Left colon (tissue), 2 donors: ENCODE measurements around the gene PTCH2. TPM values are rescaled to one million over a fixed set of nuclear protein-coding genes. Genes with fewer than 3 reads are reported as not detected.

Experiments used
- ATAC-seq: fragments of 200-7000 bp; cut with Tn5 transposase; one replicate; pipeline ENCODE4 v1.9.1; 2020; ENCODE audit warnings: mild to moderate bottlenecking, moderate library complexity
- DNase-seq, 2 donors: peaks; one replicate each; pipeline ENCODE4 v3.0.0-alpha.2; 2020
- intact Hi-C, 2 donors: fragments of 100-400 bp; cut with DNase I in 1 of 2; cut with micrococcal nuclease in 1 of 2; formaldehyde crosslinking; loops; one replicate each; pipeline versions ENCODE4 v1.11.2 to v1.14.0; 2022; cut with DNase I, micrococcal nuclease
- long read RNA-seq: library from polyadenylated mRNA; unstranded; transcript quantifications from one replicate; pipeline ENCODE4 v2.0.0, GENCODE V29; 2021
- total RNA-seq, 2 donors: library from RNA; stranded (reverse); fragmentation: NEBNext Ultra II Directional; extraction: Animal tissue kit (Norgen Biotek cat#: 25700); gene quantifications; one replicate each; pipeline ENCODE4 v1.2.1, GENCODE V29; 2021
- donor health status: DM: no; HTN: no; CAD: no.
- donor health status: DM: yes; HTN: yes; CAD: no.

The PTCH2 gene
- total RNA-seq: under 1 TPM; 0.34 to 0.47 TPM
- long read RNA-seq: 0 reads

DNA sequence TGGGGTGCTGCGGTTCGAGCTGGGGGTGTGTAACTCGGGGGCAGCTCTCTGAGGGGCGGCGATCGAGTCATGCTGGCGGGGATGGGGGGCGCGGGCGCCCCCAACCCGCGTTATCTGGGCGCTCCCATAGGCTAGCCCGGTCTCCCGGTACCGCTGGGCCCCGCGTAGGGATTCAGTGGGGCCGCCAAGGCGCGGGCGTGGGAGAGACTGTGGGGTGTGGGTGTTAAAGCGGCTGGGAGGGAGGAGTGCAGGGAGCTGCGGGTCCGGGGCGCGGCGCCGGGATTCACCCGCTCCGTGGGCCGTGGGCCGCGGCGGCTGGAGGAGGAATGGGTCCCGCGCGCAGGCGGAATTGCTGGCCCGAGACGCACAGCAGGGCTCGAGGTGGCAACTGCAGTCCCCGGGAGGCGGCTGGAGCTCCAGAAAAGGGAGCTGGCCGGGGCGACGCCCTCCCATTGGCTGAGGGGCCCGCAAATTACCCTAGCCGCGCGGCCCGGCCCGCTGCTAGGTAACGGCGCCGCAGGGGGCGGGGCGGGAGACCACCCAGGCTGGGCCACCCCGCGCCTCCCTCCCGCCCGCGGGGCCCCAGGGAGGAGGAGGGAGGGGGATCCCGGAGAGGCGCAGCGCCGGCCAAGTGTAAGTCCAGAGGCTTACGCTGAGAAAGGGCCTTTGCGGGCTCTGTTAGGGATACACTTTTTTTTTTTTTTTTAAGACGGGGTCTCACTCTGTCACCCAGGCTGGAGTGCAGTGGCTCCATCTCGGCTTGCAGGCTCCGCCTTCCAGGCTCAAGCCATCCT is at the start of gene PTCH2:
PTCH2 (minus strand) TSS at position 392 of the 794 bp plus-strand sequence; CDS start at position 71, 321 bp downstream.
- peak; percentile 82 for ATAC-seq
- intact Hi-C loops: no loop called here
- DNase-seq: peak; percentile 66 to 69

DNA sequence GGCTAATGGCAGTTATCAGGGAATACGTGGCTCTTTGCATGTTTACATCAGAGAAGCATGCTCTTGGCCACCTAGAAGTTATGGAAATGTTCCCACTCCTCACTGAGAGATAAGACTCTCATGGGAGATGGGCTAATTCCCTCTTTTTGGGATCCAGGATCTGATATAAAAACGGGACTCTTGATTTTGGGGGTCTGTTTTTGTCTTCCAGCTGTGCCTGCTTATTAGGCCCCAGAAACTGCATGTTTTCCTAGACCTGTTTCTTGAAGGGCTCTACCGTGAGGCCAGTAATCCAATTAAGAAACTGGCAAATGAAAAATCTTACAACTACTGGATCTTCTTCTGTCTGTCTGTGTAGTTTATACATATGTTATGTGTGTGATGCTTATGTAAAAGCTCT is 47.0 kb upstream of the PTCH2 start:
- intact Hi-C loops: no loop called here
- DNase-seq (no peak), ATAC-seq (no peak)

- no peak for ATAC-seq
- intact Hi-C loops: no loop called here
- DNase-seq: no peak
Measured at GRCh38 chr1:44885406-44885805, 42.4 kb upstream of the PTCH2 start.

- DNase-seq (no peak), ATAC-seq (no peak)
Measured at GRCh38 chr1:44884746-44885145, 41.7 kb upstream of the PTCH2 start.

DNA sequence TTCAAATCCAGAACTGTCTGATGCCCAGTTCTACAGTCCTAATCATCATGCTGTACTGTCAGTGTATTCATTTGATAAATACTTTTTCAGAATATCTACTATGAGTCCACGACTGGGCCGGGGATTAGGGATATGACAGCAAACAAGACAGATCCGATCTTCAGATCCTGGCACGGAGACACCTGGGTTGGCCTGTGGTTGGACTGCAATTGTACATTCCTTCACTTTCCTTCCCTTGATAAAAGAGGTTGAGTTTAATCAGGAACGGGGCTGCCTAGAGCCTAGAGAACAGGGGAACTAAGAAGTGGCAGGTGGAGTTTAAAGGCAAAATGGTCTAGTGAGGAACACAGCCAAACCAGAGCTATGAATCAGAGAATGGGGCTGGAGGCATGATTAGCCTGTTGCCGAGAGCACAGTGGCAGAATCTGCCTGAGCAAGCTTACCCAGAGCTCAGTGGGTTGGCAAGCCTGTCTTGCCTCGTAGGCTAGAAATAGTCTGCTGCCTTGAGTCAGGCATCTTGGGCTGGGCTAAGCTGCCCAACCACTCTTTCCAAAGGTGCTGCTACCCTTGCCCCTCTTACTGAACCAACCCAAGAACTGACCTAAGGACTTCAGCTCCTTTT is 38.1 kb upstream of the PTCH2 start:
- intact Hi-C loops: no loop called here
- ATAC-seq (no peak), DNase-seq (no peak)

More at GRCh38 chr1:44884746-44885145, 41.7 kb upstream of the PTCH2 start:
- intact Hi-C loops: no loop called here

DNA sequence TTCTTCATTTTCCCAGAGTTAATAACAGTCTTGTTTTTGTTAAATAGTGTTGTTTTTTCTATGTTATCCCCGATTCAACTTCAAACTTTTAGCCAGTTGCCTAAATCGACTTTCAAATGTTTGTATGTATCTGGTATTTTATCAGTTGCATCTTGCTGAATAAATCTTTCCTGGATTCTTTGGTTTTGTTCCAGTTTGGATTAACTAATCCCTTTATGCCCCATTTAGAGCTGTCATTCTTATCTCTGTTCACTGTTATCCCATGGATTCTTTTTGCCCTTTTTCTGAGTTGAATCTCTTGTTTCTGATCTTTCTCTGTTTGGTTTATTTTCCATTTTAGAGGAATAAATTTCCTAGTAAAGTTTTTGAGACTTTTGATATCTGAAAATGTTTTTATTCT is 31.1 kb upstream of the PTCH2 start:
- DNase-seq (no peak), ATAC-seq (no peak)
- intact Hi-C loops: no loop called here

- DNase-seq (no peak), ATAC-seq (no peak)
- intact Hi-C loops: no loop called here
Measured at GRCh38 chr1:44870096-44870495, 27.0 kb upstream of the PTCH2 start.

DNA sequence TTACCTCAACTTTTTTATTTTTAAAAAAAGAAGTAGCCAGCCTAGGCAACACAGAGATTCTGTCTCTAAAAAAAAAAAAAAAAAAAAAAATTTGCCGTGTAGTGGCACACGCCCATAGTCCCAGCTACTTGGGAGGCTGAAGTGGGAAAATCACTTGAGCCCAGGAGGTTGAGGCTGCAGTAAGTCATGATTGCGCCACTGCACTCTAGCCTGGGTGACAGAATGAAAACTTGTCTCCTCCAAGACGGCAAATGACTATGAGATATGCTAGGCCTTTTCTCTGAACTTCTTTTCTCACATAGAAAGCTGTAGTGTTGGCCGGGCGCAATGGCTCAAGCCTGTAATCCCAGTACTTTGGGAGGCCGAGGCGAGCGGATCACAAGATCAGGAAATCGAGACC is 24.7 kb upstream of the PTCH2 start:
- DNase-seq (no peak), ATAC-seq (no peak)
- intact Hi-C loops: no loop called here

DNA sequence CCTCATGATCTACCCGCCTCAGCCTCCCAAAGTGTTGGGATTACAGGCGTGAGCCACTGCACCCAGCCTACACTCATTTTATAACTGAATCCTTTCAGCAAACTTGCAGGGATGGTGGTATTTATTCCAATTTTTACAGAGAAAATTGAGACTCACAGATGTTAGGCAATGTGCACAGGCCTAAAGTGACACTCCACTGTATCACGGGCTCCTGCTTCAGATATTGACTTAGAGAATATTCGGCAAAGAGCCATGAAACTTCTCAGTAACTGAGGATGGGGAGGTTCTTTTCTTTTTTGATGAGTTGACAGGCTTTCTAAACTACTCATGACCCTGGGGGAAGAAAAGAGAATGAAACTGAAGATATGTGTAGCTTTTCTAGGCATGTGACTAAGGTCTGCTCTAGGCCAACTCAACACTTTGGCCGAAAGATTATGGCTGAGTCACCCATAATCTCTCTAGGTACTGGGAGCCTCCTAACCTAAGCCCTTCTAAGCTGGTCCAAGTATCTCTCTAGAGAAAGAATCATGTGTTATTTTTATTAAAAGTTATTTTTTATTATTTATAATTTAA is 19.9 kb upstream of the PTCH2 start:
- DNase-seq: no peak
- intact Hi-C loops: no loop called here
- ATAC-seq: no peak

DNA sequence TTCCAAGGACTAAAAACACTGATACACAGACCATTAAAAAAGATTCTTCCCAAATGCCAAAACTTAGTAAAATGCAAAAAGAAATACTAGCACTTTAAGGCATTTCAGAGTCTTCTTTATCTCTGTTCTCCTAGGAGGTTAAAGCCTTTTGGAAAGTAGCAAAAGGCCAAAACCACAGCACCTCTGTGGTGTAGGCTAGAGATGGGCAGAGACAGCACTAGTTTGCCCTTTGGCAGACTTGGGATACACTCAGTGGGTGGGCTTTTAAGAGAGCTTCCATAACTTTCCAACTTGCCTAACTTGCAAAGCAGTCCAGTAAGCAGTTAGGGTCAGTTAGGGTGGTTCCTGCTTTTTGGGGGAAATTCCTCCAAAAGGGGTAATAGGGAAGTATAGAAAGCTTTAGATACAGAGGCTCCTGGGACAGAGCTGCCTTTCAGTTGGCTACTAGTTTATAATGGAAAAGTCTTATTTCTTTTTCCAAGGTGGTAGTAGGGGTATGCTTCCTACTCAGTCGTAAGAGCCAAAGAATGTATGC is 17.9 kb upstream of the PTCH2 start:
- ATAC-seq: no peak
- intact Hi-C loops: no loop called here

DNA sequence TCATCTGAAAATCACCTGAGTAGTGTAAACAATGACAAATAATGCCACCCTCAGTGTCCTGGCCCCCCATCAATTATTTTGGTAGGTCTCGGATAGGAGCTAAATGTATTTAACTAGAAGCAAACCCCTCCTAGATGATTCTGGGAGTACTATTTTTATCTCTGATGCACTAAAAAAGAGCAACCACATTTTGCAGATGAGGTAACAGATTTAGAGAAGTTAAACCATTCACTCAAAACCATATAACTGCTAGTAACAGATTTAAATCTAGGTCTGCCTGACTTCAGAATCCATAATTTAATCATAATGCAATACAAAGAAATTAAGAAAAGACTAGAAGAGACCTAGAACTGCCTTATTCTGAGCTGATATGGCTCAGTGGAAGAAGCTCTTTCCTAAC is 17.3 kb upstream of the PTCH2 start:
- DNase-seq (no peak), ATAC-seq (no peak)
- intact Hi-C loops: no loop called here

More for the DNA sequence above, 17.9 kb upstream of the PTCH2 start:
- DNase-seq: no peak

DNA sequence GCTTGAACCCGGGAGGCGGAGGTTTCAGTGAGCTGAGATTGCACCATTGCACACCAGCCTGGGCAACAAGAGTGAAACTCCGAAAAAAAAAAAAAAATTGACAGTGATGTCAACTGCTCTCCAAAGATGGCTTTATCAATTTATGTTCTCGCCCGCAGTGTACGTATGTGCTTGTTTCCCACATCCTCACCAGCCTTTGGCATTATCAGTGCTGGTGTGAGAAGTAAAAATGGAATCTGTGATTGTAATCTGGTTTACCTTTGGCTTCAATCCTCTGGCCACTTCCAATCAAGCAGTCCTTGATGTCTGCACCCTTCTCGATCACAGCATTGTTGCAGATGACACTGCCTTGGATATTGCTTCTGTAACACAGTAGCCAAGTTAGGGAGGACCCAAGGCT is 14.4 kb upstream of the PTCH2 start:
- DNase-seq: no peak
- no peak for ATAC-seq
- intact Hi-C loops: no loop called here

GRCh38 chr1:44855742-44856141 is 12.7 kb upstream of the PTCH2 start:
- ATAC-seq: peak; percentile 64
- intact Hi-C loops: no loop called here

DNA sequence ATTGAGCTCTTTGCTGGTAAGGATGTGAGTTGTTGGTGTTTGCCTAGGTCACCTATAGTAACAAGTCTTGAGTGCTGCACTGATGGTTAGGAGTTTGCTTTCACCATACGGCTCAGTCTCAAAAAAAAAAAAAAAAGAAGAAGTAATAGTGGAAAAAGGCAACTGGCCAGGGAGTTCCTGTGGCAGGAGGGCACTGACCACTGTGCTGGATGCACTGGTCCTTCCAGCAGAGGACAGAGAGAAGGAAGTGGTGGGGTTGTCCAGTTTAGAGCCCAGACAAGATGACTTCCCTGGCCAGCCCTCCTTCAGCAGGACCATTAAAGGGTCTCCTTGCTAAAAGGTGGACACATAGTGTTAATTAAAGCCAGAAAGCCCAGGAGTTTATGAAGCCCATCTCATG is 11.9 kb upstream of the PTCH2 start:
- DNase-seq: no peak
- intact Hi-C loops: no loop called here
- ATAC-seq: no peak

More at GRCh38 chr1:44855742-44856141, 12.7 kb upstream of the PTCH2 start:
- no peak for DNase-seq

DNA sequence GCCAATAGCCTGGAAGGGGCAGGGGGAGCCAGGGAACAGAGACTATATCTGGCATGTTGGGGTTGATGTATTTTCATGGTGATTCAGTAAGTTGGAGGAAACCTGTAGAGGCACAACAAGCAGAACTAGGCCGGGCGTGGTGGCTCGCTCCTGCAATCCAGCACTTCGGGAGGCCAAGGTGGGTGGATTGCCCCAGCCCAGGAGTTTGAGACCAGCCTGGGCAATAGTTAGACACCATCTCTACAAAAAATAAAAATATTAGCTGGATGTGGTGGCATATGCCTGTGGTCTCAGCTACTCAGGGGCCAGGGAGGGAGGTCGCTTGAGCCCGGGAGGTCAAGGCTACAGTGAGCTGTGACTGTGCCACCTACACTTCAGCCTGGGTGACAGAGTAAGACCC is 10.1 kb upstream of the PTCH2 start:
- no peak for ATAC-seq
- intact Hi-C loops: no loop called here
- no peak for DNase-seq

DNA sequence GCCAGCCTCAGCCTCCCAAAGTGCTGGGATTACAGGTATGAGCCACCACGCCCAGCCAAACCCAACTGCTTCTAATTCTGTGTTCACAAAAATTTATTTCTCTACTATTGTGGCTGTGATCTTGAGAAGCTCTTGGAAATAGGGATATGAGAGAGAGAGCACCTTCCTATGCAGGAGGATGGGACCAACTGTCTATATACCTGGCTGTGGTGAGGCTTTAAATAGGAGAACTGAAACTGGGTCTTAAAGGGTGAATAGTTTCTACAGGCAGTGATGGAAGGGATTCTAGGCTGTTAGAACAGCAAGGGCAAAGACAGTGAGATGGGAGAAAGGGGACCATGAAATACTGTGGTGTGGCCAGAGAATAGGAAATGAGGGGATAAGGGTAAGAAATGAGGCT is 8.3 kb upstream of the PTCH2 start:
- no peak for ATAC-seq
- intact Hi-C loops: no loop called here
- DNase-seq: no peak

- ATAC-seq: no peak
Measured at GRCh38 chr1:44849575-44850132, 6.6 kb upstream of the PTCH2 start.

DNA sequence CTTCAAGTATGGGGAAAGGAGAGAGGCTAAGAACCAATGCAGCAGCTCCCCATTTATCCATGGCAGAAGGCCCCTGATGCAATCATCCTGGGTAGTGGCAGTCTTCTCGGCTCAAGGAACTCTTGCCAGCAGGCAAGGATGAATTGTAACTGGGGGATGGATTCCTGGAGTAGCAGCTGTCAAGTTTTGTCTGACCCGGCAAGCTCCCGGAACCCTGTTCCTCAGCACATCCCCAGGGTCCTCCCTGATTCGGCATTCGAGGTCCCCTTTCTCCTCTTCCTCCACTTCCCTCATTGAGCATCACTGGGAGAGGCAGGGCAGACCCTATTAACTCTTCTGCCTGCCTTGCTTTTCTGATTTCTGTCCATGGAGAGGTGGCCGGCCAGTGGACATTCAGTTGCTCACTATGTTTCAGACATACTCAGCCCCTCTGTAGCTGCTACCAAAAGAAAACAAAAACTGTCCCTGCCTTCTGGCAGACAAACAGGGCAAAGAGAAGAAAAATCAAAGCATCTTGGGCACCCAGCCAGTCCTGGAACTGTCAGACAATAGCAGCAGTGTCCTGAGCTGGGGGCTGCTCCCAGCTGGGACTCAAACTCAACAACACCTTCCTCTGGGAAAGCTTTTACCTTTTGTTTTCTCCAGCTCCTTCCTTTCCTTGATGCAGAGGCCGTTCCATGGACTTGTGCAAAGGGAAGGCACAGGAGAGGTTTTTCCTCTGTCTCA is 5.6 kb upstream of the PTCH2 start:
- intact Hi-C loops: no loop called here
- DNase-seq (no peak), ATAC-seq (no peak)

More at GRCh38 chr1:44849575-44850132, 6.6 kb upstream of the PTCH2 start:
- intact Hi-C loops: no loop called here
- DNase-seq: no peak

DNA sequence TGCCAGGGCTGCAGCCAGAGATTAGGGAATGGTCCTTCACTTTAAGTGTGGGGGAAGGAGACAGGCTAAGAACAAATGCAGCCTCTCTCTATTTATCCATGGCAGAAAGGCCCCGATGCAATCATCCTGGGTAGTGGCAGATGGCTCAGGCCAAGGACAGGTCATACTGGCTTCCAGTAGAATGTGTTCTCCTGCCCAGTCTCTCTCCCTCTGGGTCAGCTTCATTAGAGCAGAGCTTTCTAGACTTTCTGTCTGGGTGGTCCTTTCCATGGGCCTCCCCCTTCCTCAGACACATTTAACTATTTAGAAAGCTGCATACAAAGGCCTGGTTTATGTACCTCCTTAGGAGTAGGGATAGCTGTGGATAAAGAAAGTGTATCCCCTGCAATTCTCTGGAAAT is 4.8 kb upstream of the PTCH2 start:
- ATAC-seq (no peak), DNase-seq (no peak)
- intact Hi-C loops: no loop called here
